Activated naive CD8-positive, alpha-beta T cell treated with anti-CD3 and anti-CD28 coated beads, Interleukin-2, amount 50 U/mL, for 24 hours (primary cell): ENCODE measurements around the gene IFIT1B.
"Not testable (repeated sequence)": the region's sequence is repeated elsewhere in the genome, so short reads cannot be mapped to it uniquely, and the experiment has no call there.

Source experiments
- ATAC-seq: fragments of 150-1000 bp; cut with Tn5 transposase; one replicate; pipeline ENCODE4 v1.10.0; 2021
- DNase-seq: peaks from one replicate; pipeline ENCODE4 v3.0.0; 2021
- H3K27ac Mint-ChIP-seq: one replicate; pipeline ENCODE4 v1.8.0; 2021; ENCODE audit warnings: mild to moderate bottlenecking, mixed read lengths
- H3K27me3 Mint-ChIP-seq: one replicate; pipeline ENCODE4 v1.8.0; 2021; ENCODE audit warnings: mixed read lengths
- H3K36me3 Mint-ChIP-seq: one replicate; pipeline ENCODE4 v1.8.0; 2021; ENCODE audit warnings: low read depth, mixed read lengths
- H3K4me1 Mint-ChIP-seq: one replicate; pipeline ENCODE4 v1.8.0; 2021; ENCODE audit warnings: mixed read lengths
- H3K4me3 Mint-ChIP-seq: one replicate; pipeline ENCODE4 v1.8.0; 2021; ENCODE audit warnings: mild to moderate bottlenecking, moderate library complexity, mixed read lengths
- H3K9me3 Mint-ChIP-seq: one replicate; pipeline ENCODE4 v1.8.0; 2021; ENCODE audit warnings: mixed read lengths

IFIT1B gene

DNA sequence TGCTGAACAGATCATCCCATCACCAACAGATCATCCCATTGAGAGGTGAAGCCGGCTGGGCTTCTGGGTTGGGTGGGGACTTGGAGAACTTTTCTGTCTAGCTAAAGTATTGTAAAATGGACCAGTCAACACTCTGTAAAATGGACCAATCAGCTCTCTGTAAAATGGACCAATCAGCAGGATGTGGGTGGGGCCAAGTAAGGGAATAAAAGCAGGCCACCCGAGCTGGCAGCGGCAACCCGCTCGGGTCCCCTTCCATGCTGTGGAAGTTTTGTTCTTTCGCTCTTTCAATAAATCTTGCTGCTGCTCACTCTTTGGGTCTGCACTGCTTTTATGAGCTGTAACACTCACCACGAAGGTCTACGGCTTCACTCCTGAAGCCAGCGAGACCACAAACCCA lies 28.3 kb downstream of the IFIT1B start:
- peaks cover 14% of the 10 kb centered on the region for H3K36me3 Mint-ChIP-seq
- not testable (repeated sequence) for ATAC-seq, DNase-seq, H3K9me3 Mint-ChIP-seq, H3K4me3 Mint-ChIP-seq, H3K27ac Mint-ChIP-seq, H3K4me1 Mint-ChIP-seq, H3K27me3 Mint-ChIP-seq

DNA sequence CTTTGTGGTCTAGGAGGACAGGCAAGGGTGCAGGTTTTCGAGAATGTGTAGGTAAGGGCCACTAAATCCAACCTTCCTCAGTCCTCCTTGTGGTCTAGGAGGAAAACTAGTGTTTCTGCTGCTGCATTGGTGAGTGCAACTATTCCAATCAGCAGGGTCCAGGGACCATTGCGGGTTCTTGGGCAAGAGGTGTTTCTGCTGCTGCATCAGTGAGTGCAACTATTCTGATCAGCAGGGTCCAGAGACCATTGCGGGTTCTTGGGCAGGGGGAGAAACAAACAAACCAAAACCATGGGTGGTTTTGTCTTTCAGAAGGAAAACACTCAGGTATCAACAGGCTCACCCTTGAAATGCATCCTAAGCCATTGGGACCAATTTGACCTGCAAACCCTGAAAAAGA lies 29.9 kb downstream of the IFIT1B start:
- H3K36me3 Mint-ChIP-seq, H3K27ac Mint-ChIP-seq, ATAC-seq, H3K9me3 Mint-ChIP-seq, H3K27me3 Mint-ChIP-seq, H3K4me3 Mint-ChIP-seq, DNase-seq: not testable (repeated sequence)
- peaks cover 18% of the 10 kb centered on the region for H3K4me1 Mint-ChIP-seq

DNA sequence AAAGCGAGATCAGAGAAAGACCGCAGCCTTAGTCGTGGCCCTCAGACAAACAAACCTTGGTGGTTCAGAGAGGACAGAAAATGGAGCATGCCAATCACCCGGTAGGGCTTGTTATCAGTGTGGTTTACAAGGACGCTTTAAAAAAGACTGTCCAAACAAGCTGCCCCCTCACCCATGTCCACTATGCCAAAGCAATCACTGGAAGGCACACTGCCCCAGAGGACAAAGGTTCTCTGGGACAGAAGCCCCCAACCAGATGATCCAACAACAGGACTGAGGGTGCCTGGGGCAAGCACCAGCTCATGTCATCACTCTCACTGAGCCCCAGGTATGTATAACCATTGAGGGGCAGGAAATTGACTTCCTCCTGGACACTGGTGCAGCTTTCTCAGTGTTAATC lies 31.4 kb downstream of the IFIT1B start:
- ATAC-seq, H3K27ac Mint-ChIP-seq, DNase-seq, H3K27me3 Mint-ChIP-seq, H3K4me3 Mint-ChIP-seq, H3K9me3 Mint-ChIP-seq, H3K36me3 Mint-ChIP-seq: not testable (repeated sequence)
- peaks cover 29% of the 10 kb centered on the region for H3K4me1 Mint-ChIP-seq

DNA sequence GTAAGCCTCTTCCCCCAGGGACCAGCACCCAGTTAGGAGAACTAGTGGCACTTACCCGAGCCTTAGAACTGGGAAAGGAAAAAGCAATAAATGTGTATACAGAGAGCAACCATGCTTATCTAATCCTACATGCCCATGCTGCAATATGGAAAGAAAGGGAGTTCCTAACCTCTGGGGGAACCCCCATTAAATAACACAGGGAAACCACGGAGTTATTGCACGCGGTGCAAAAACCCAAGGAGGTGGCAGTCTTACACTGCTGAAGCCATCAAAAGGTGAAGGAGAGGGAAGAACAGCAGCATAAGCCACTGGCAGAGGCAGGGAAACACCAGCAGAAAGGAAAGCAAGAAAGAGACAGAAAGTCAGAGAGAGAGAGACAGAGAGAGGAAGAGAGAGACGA lies 32.7 kb downstream of the IFIT1B start:
- not testable (repeated sequence) for H3K4me3 Mint-ChIP-seq, H3K27me3 Mint-ChIP-seq, H3K9me3 Mint-ChIP-seq, DNase-seq, H3K27ac Mint-ChIP-seq, H3K36me3 Mint-ChIP-seq, ATAC-seq
- H3K4me1 Mint-ChIP-seq: peaks cover 33% of the 10 kb centered on the region

DNA sequence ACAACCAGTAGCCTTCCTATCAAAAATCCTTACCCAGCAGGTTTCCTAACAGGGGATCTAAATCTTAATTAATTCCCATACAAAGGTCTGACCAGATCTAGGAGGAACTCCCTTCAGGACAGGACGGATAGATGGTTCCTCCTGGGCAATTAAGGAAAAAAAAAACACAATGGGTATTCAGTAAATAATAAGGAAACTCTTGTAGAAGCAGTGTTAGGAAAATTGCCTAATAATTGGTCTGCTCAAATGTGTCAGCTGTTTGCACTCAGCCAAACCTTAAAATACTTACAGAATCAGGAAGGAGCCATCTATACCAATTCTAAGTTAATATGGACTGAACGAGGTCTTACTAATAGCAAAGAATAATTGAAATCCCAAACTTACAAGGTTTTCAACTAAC lies 33.3 kb downstream of the IFIT1B start:
- Mint-ChIP-seq H3K36me3 (peaks cover 11% of the 10 kb centered on the region), H3K4me1 (peaks cover 39% of the 10 kb centered on the region)
- ATAC-seq, H3K4me3 Mint-ChIP-seq, H3K27me3 Mint-ChIP-seq, H3K27ac Mint-ChIP-seq, H3K9me3 Mint-ChIP-seq, DNase-seq: not testable (repeated sequence)

DNA sequence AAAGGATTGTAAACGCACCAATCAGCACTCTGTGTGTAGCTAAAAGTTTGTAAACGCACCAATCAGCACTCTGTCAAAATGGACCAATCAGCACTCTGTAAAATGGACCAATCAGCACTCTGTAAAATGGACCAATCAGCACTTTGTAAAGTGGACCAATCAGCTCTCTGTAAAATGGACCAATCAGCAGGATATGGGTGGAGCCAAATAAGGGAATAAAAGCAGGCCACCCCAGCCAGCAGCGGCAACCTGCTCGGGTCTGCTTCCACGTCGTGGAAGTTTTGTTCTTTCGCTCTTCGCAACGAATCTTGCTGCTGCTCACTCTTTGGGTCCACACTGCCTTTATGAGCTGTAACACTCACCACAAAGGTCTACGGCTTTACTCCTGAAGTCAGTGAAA lies 34.4 kb downstream of the IFIT1B start:
- peak overlapping the region; percentile 75 for H3K27ac Mint-ChIP-seq
- peaks cover 49% of the 10 kb centered on the region for H3K4me1 Mint-ChIP-seq
- ATAC-seq, H3K9me3 Mint-ChIP-seq, H3K27me3 Mint-ChIP-seq: not testable (repeated sequence)
- DNase-seq: peak; percentile 42
- H3K4me3 Mint-ChIP-seq: peak overlapping the region; percentile 63
- H3K36me3 Mint-ChIP-seq: peaks cover 18% of the 10 kb centered on the region

DNA sequence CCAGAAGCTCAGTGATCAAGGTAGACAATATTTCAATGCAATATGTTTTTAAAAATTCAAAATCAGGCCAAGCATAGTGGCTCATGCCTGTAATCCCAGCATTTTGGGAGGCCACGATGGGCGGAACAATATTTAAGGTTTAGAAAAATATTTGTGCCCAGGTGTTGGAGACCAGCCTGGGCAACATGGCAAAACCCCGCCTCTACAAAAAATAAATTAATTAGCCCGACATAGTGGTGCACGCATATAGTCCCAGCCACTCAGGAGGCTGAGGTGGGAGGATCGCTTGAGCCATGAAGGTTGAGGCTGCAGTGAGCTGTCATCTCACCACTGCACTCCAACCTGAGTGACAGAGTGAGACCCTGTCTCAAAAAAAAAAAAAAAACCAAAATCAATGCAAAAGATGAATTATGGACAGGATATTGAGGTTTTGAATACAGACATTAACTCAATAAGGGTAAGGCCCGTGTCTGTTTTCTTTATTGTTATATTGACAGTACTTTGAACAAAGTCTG lies 35.6 kb downstream of the IFIT1B start:
- DNase-seq (no peak), ATAC-seq (no peak)
- H3K9me3 Mint-ChIP-seq: no peaks in the 10 kb centered on the region
- H3K4me3 Mint-ChIP-seq: peak overlapping the region; percentile 86
- H3K4me1 Mint-ChIP-seq: peaks cover 61% of the 10 kb centered on the region
- H3K27me3 Mint-ChIP-seq: no peaks in the 10 kb centered on the region
- peak overlapping the region; percentile 89 for H3K27ac Mint-ChIP-seq
- peaks cover 24% of the 10 kb centered on the region for H3K36me3 Mint-ChIP-seq

DNA sequence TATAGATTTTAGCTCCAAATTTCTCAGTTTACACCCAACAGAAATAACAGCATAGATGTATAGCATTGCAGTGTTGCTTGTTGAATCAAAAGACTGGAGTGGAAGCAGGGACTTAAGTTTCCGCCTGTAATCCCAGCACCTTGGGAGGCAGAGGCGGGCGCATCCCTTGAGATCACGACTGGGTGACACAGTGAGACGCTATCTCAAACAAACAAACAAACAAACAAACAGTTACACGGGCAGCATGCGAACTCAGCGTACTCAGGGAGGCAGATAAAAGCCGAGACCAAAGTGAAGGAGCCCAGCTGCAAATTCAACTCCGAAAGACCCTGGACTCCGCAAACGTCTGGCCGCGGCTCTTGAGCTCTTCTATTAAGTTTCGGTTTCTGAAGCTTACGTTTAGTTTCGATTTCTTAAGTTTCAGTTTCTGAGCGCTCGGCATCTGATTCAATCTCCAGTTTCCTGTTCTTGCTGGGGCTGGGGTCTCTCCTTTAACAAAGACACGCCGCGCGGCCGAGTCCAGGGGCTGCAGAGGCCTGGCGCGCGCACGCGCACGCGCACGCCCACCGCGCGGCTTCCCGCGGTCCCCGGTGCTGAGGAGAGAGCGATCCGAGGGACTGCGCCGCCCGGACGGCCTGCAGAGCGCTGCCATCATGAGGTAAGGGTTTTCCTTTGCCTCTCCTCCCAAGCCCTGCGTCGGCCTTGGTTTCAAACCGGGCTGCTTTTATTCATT lies 36.5 kb downstream of the IFIT1B start, which contains the start of gene IFIT5:
IFIT5 (plus strand) TSS at position 423 of the 733 bp plus-strand sequence; CDS start at position 654, 231 bp downstream.
- peak within 1 kb of the TSS; percentile 89 for H3K27ac Mint-ChIP-seq
- no peaks in the 10 kb centered on the region for H3K9me3 Mint-ChIP-seq
- H3K36me3 Mint-ChIP-seq: peaks cover 24% of the 10 kb centered on the region
- peak; percentile 79 for ATAC-seq
- DNase-seq: peak; percentile 66
- peaks cover 67% of the 10 kb centered on the region for H3K4me1 Mint-ChIP-seq
- H3K27me3 Mint-ChIP-seq: no peaks in the 10 kb centered on the region
- peak within 1 kb of the TSS; percentile 86 for H3K4me3 Mint-ChIP-seq

DNA sequence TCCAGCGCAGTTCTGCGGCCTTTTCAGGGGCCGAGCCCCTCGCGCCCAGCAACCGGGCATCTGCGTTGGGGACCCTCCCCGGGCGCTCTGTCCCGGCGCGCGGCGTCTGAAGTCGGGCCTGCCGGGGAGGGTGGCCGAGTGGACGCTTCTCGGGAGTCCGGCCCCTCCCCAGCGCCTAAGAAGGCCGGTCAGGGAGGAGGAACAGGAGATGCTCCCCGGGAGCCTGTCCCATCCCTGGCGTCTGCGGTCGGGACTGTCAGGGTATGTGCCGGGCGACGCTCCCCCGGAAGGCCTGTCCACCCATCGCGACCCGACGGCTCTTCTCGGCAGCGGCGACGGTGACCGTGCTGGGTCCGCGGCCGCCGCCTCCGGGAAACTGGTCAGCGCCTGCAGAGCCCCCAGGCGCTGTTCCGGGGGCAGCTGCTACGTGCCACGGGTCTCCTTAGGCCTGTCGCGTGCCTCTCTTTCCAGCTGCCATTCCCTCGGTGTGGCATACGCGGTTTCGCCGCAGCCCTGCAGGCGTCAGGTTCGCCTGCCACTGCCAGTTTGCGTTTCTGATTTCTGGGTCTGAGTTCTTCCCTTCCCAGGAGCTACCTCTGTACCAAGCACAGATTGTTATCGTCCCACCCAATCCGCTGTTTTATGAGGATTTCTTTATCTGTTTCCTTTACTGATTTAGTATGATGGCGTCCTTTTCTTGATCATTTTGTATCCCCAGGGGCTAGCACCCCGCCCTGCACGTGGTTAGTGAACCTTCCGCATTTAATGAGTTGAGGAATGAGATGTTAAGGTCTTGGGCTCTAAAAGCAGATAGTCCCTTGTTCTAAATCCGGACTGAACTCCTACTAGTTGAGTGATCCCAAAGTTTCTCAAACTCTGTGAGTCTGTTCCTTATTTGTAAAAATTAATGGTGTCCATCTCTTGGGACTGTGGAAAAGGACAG lies 37.3 kb downstream of the IFIT1B start:
- Mint-ChIP-seq H3K4me1 (peaks cover 71% of the 10 kb centered on the region), H3K9me3 (no peaks in the 10 kb centered on the region), H3K4me3 (peak overlapping the region; percentile 86), H3K27ac (peak overlapping the region; percentile 89), H3K36me3 (peaks cover 28% of the 10 kb centered on the region), H3K27me3 (no peaks in the 10 kb centered on the region)
- ATAC-seq: peak; percentile 45
- DNase-seq: peak; percentile 40

DNA sequence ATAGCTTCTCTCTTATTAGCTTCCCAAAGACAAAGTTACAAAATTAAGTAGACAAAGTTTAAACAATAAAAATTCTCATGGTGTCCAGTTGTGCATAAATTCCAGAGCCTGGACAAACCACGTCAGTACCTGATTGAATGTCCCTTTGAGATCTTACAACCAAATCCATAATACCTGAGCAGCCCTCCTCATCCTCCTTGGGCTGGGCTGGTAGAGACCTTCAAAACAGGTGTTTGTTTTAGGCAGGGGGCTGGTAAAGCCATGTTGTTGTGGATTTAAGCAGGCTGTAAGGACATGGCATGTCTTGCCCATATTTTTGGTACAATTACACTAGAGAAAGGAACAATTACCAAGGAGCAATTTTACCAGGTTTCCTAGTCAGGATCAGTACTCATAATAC lies 38.6 kb downstream of the IFIT1B start:
- Mint-ChIP-seq H3K27ac (peak overlapping the region; percentile 81), H3K4me3 (peak overlapping the region; percentile 86), H3K36me3 (peaks cover 33% of the 10 kb centered on the region), H3K9me3 (no peaks in the 10 kb centered on the region), H3K4me1 (peaks cover 62% of the 10 kb centered on the region), H3K27me3 (no peaks in the 10 kb centered on the region)
- ATAC-seq: no peak
- DNase-seq: no peak

DNA sequence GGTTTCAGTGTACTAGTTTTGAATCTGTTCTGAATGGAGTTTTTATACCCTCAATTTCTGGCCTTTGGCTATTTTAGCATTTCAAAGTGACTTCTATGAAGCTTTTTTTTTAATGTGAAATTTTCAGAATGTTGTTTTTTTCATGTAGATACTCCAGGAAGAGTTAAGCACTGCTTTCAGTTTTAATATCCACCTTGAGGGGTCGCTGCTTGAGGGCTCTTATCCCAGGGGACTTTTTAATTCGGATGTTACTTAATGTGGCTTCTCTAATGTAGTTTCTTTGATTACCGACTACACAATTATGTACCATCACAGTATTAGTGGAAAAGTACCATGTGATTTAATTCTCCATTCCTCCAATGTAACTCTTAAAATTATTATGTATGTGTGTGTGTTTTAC lies 41.7 kb downstream of the IFIT1B start:
- Mint-ChIP-seq H3K36me3 (peaks cover 31% of the 10 kb centered on the region), H3K27me3 (no peaks in the 10 kb centered on the region), H3K9me3 (no peaks in the 10 kb centered on the region), H3K4me3 (peak overlapping the region; percentile 47), H3K27ac (no peak overlapping the region), H3K4me1 (peaks cover 41% of the 10 kb centered on the region)
- DNase-seq (no peak), ATAC-seq (no peak)

DNA sequence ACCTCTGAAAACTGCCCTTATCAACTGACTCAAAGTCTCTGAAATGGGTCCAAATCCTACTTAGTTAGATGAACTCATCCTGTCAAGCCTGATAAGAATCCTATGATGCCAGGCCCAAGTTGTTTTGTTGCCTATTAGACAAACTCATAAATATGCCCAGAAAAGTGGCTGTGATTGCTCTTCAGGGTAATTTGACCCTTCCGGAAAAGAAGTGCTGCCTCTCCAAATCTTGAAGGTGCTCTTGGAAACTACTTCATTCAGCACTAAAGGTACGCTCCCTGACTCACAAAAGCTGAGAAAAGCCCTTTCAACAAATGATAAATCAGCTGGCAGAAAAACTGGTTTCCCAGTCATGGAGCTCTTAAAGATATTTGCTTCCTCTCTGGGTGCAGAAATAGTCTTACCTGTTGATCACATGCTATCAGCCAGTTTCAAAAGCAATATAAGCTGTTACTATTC lies 43.2 kb downstream of the IFIT1B start:
- Mint-ChIP-seq H3K27me3 (no peaks in the 10 kb centered on the region), H3K4me3 (no peak overlapping the region), H3K9me3 (no peaks in the 10 kb centered on the region), H3K4me1 (peaks cover 33% of the 10 kb centered on the region), H3K27ac (no peak overlapping the region), H3K36me3 (peaks cover 23% of the 10 kb centered on the region)
- ATAC-seq: no peak
- DNase-seq: no peak

DNA sequence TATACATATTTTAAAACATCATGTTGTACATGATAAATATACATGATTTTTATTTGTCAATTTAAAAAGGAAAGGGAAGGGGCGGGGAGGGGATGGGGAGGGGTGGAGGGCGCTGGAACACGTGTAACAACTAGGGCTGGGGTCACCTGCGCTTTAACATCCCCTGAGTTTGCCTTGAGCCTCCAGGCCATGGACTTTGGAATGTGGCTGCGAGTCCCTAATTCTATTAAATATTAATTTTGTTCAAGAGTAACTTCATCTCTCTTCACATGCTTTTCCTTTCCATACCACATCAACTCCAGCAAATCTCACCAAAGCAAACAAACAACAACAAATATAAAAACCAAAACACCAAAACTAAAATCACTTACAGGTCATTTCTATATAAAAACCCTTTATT lies 47.1 kb downstream of the IFIT1B start:
- Mint-ChIP-seq H3K27ac (no peak overlapping the region), H3K4me3 (no peak overlapping the region)
- no peak for DNase-seq

DNA sequence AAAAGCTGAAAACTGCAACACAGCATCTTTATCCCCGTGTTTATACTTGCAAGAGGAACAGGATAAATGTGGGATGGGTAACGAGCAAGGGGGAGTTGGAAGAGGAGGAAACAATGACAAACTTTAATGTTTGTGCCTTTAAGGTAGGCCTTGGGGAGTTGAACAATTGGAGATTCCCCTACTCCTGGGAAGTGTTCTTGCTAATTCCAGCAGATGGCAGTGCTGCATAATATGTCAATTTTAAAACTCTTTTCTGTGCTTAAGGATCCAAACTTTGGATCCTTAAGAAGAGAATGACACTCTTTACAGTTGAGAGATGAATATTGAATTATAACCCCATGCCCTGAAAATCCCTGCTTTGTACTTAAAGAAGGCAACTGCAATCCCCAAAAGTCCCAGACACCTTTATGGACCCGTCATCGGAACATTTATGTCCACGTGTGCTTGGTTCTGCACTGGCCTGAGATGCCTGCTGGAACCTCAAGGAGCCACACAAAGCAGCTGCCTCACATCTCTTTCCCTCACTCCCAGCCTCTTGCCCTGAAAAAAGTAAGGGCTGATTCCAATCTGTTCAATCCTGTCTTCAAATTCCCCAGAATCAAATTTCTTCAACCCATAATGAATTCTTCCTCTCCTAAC lies 48.5 kb downstream of the IFIT1B start:
- no peak for DNase-seq

More for the DNA sequence above, 47.1 kb downstream of the IFIT1B start:
- no peak for ATAC-seq
- Mint-ChIP-seq H3K36me3 (peaks cover 6% of the 10 kb centered on the region), H3K9me3 (no peaks in the 10 kb centered on the region), H3K4me1 (no peaks in the 10 kb centered on the region), H3K27me3 (peaks cover 2% of the 10 kb centered on the region)

More for the DNA sequence above, 48.5 kb downstream of the IFIT1B start:
- Mint-ChIP-seq H3K36me3 (no peaks in the 10 kb centered on the region), H3K27ac (no peak overlapping the region), H3K4me1 (no peaks in the 10 kb centered on the region), H3K27me3 (peaks cover 3% of the 10 kb centered on the region), H3K9me3 (no peaks in the 10 kb centered on the region), H3K4me3 (no peak overlapping the region)
- no peak for ATAC-seq
